Muscle of arm (tissue), 14 donors: Measurements from ENCODE around the gene PPFIBP1. TPM values are rescaled to one million over a fixed set of nuclear protein-coding genes. Genes with fewer than 3 reads are reported as not detected.

Experiments
- DNase-seq: peaks from one replicate; pipeline ENCODE4 v3.0.0-alpha.2; 2013
- long read RNA-seq, 11 donors: transcript quantifications; one replicate each; lab custom pipeline, GENCODE V29; 2026
- polyA plus RNA-seq, 12 donors: library from polyadenylated mRNA; unstranded; fragments of 120-200 nt; gene quantifications; one replicate each; pipeline ENCODE4 v1.2.1, GENCODE V29; 2013; ENCODE audit not compliant: insufficient read length in 12 of 12

PPFIBP1 gene
- polyA plus RNA-seq, result 10 to 100 TPM in 11 of 12 donors, not detected in 1; 22.2 to 85.1 (median 38.0) TPM
- long read RNA-seq, donor 1, partial matches to known transcripts, result 0 of 3 reads
- long read RNA-seq, donor 1, other reads (novel, unspliced or antisense), result 0 of 3 reads
- long read RNA-seq, donor 2, partial matches to known transcripts, result 0 of 2 reads
- long read RNA-seq, donor 2, other reads (novel, unspliced or antisense), result 0 of 2 reads
- long read RNA-seq, donor 3, full-length matches to known transcripts, result 6 of 6 reads
- long read RNA-seq, donor 3, partial matches to known transcripts, result 0 of 6 reads
- long read RNA-seq, donor 3, other reads (novel, unspliced or antisense), result 0 of 6 reads
- long read RNA-seq, donor 4, full-length matches to known transcripts, result 4 of 4 reads
- long read RNA-seq, donor 4, partial matches to known transcripts, result 0 of 4 reads
- long read RNA-seq, donor 4, other reads (novel, unspliced or antisense), result 0 of 4 reads
- long read RNA-seq, donor 5, result 0 reads
- long read RNA-seq, donor 6, partial matches to known transcripts, result 0 of 1 reads
- long read RNA-seq, donor 6, other reads (novel, unspliced or antisense), result 0 of 1 reads
- long read RNA-seq, donor 7, result 0 reads
- long read RNA-seq, donor 8, partial matches to known transcripts, result 21 of 23 reads
- long read RNA-seq, donor 8, other reads (novel, unspliced or antisense), result 0 of 23 reads
- long read RNA-seq, donor 9, partial matches to known transcripts, result 0 of 2 reads
- long read RNA-seq, donor 9, other reads (novel, unspliced or antisense), result 0 of 2 reads
- long read RNA-seq, donor 10, partial matches to known transcripts, result 0 of 3 reads
- long read RNA-seq, donor 10, other reads (novel, unspliced or antisense), result 0 of 3 reads
- long read RNA-seq, donor 11, partial matches to known transcripts, result 0 of 2 reads
- long read RNA-seq, donor 11, other reads (novel, unspliced or antisense), result 0 of 2 reads

DNA sequence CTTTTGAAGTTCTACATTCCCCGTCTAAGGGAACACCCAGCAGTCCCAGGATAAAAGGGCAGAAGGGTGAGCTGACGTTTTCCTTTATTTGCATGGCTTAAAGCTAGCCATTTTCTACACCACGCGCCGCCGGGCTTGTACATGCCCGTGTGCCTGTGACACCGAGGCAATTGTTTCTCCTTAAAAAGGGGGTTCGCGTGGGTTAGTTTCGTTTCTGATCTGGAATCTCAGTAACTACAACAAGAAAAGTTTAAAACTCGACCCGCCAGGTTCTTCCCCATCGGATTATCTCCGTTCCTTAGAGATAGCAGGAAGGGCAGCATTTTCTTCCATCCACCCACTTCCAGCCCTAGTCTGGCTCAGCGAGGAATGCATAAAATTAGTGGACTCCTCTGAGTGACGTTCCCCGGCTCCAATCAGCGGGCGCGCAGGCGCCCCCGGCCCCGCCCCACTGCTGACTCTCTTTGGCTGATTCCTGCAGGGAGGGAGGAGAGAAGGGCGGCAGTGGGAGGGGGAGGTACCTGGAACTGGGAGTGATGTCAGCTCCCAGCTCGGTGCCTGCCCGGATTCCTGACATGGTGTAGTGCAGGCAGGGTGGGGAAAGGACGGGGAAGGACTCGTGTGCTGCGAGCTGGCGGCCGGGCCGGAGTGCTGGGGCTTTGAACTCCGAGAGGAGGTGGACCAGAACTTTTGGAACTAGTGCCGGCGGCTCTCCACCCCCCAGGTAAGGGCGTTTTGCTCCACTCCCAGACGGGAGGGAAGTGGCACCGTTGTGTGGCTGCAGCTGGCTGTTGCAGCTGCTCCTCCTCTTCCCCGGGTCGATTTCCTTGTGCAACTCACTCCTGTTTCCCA lies at the start of gene PPFIBP1:
PPFIBP1 (plus strand) TSS at position 565 of the 852 bp plus-strand sequence. CDS start 109,191 bp downstream, outside the sequence.
- DNase-seq, result peak; percentile 99

DNA sequence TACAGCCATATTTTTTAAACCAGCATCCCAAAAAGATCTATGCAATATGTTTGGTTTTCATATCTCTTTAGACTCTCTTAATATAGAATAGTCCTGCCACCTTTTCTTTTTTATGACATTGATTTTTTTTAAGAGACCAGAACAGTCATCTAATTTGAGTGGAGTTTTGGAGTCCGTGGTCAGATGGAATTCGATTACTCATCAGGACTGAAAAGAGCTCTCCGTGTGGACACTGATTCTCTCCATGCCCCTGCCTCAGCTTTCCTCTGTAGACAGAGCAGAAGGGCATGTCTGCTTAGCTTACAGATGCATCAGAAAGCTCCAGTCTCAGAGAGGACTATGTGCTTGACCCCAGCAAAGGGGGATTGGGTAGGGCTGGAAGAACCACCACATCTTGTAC lies 49.7 kb upstream of the PPFIBP1 start:
- DNase-seq, result no peak

GRCh38 chr12:27477049-27477448 lies 47.0 kb upstream of the PPFIBP1 start:
- DNase-seq, result no peak

DNA sequence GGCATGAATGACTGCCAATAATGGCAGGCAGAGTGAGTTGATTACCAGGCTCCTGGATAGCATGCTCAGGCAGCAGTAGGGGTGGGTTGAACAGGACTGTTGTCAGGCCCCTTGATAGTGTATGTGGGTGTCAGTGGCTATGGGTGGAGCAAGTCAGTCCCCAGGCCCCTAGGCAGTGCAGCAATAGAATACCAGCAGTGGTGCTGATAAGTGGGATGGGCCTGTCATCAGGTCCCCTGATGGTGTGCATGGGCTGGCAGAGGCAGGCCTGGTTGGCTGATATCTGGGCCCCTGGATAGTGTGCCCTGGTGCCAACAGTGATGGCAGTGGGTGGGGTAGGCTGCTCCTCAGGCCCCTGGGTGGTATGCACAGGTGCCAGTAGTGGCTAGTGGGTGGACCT lies 45.1 kb upstream of the PPFIBP1 start:
- DNase-seq, result no peak

DNA sequence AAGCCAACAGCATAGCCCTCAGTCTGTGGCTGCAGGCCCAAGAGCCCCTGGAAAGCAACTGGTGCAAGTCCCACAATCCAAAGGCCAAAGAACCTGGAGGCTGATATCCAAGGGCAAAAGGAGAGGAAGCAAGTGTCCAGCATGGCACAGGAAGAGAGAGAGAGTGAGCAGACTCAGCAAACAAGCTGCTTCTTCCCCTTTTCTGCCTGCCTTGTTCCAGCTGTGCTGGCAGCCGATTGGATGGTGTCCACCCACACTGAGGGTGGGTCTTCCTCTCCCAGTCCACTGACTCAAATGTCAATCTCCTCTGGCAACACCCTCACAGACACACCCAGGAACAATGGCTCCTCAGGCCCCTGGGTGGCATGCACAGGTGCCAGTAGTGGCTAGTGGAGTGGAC lies 44.0 kb upstream of the PPFIBP1 start:
- DNase-seq, result no peak

DNA sequence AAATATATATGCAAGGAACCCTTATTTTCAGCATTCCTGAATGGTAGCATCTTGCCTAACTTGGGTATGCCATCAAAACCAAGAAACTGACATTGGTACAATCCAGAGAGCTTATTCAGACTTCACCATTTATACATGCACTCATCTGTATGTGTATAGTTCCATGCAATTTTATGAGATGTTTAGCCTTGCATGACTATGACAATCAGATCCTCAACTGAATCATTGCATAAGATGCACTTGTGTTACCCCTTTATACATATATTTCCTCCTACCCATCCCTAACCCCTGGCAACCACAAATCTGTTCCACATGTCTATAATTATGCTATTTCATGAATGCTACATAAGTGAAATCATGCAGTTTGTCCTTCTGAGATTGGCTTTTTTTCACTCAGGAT lies 37.0 kb upstream of the PPFIBP1 start:
- DNase-seq, result no peak

GRCh38 chr12:27488479-27488878 lies 35.5 kb upstream of the PPFIBP1 start:
- no peak for DNase-seq

- DNase-seq, result no peak
Measured at GRCh38 chr12:27491226-27491625, 32.8 kb upstream of the PPFIBP1 start.

DNA sequence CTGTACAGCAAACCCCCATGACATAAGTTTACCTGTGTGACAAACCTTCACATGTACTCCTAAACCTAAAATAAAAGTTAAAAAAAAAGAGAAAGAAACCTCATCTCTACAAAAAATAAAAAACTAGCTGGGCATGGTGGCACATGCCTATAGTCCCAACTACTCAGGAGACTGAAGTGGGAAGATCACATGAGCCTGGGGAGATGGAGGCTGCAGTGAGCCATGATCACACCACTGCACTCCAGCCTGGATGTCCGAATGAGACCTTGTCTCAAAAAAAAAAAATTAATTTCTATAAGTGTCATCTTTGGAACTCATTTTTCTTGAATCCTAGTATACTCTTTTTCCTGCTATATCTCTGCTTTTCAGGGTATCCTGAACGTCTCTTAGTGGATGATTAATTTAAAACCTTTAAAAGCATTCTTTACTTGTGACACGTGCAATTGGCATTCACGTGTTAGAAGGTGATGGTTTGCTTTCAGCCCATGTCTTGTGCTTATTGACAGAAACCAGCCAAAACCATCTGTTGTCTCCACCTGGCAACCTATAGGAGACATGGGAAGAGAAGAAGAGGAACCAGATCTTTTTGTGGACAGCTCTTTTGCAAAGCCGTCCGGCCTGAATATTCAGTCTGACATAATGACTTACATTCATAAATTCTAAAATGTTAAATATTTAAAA lies 30.6 kb upstream of the PPFIBP1 start:
- no peak for DNase-seq

GRCh38 chr12:27497446-27497845 lies 26.6 kb upstream of the PPFIBP1 start:
- no peak for DNase-seq

GRCh38 chr12:27498149-27498548 lies 25.9 kb upstream of the PPFIBP1 start:
- no peak for DNase-seq

DNA sequence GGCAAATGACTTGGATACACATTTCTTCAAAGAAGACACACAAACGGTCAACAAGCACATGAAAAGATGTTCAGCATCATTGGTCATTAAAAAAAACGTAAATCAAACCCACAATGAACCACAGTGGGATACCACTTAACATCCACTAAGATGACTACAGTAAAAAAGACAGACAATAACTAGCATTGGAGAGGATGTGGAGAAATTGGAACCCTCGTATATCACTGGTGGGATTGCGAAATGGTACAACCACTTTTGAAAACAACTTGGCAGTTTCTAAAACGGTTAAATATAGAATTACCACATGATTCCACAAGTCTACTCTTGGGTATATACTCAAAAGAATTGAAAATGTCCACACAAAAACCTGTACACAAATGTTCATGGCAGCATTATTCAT lies 25.2 kb upstream of the PPFIBP1 start:
- no peak for DNase-seq

GRCh38 chr12:27499377-27499776 lies 24.6 kb upstream of the PPFIBP1 start:
- no peak for DNase-seq

DNA sequence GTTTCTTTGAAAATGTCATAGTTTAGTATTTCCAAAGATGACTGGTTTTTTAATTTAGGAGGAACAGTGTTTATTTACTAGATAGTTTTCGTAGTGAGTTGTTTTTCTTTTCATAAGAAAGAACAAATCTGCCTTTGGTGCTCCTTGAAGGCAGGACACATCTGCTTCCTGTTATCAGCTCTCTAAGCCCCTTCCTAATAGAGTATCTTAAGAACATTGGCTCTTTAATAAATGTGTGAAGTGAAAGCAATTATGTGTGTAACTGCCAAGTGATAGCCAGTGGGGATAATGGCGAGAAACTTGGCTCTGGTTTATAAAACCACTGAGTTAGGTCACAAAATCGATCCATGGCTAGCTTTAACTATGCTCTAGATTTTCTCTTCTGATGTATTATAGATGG lies 23.5 kb upstream of the PPFIBP1 start:
- DNase-seq, result no peak

DNA sequence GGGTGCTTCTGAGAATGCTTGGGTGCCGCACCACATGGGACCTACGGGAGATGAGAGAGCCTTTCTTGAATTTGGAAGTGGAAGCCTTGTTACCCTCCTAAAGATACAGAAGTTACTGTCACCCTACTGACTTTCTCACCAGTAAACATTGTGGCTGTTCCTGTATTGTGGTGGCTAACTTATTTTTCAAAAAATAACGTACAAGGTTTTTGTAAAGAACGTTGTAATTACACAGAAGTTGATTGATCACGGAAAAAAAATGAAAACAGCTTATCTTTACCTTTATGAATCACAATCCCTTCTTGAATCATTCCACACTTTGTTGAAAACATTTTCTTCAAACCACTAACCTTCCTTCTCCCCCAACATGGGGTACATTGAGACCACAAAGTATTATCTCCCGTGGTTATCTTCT lies 22.0 kb upstream of the PPFIBP1 start:
- no peak for DNase-seq

DNA sequence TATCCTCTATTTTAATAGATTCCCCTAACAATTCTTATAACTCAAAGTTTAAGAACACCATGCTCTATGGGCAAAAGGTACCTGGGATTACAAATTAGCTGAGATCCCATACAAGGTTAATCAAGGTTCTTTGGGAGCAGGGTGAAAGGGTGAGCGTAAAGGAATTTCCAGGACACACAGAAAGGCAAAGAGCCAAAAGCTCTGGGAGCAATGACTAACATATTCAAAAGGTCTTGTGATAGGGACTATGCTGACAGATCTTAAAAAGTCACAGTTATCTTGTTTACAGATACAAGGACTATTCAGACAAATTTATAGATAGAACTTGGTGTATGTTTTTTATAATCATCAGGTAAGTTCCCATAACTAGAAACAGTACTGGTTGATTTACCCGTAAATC lies 19.5 kb upstream of the PPFIBP1 start:
- DNase-seq, result no peak

DNA sequence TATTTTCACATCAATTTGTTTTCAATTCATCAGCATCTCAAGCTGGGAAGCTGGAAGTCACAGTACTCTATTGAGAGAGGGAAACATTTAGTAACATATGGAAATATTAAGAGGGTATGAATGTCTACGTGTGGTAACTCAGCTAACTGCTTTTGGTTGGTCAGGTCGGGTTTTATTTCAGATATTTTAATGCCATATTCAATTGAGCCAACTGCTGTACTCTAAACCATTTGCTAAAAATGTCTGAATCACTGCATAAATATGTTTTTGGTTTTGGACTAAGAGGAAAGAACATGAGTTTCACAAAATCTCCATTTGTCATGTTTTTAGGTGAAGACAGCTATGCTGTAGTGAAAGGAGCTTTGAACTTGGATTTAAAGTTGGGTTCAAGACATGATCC lies 18.9 kb upstream of the PPFIBP1 start:
- no peak for DNase-seq

DNA sequence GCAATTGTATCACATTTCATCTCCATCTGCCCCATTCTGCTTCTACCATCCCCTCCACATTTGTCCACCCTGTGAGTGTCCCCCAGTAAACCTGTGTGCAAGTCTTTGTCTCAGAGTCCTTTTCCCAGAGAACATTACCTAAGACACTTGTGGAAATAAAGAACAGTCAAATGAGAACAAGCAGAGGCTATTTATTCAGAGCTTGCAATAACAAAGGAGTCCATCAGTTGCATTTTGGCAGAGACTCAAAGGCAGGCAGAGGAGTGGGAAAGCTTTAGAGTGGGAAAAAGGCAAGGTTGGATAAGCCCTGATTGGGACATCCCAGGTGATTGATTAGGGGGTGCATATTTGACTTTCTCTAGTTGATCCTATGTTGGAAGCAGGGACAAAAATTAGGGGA lies 18.2 kb upstream of the PPFIBP1 start:
- DNase-seq, result no peak

GRCh38 chr12:27506645-27507189 lies 17.3 kb upstream of the PPFIBP1 start:
- DNase-seq, result no peak

- no peak for DNase-seq
Measured at GRCh38 chr12:27508736-27509431, 15.1 kb upstream of the PPFIBP1 start.
